ENCODE results near the gene APBA3.

DNA sequence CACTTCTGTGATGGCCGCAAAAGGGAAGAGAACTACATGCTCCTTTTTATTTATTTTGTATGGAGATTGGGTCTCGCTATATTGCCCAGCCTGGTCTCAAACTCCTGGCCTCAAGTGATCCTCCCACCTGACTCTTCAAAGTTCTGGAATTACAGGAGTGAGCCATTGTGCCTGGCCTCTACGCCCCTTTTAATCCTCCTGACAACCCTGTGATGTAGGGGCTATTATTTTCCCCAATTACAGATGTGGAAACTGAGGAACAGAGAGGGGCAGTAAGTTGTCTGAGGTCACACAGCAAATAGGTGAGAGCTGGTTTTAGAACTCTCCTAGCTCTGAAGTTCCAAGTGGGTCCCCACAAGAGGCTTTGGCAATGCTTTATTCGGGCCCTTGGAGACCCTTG, 41.6 kb downstream of the APBA3 start:
- TF ChIP-seq CTCF (IDR thresholded peaks at IDR 0.05) (no peak), REST (IDR thresholded peaks at IDR 0.05; ENCODE audit: insufficient read depth in 1 of 2, low read depth in 2 of 2, low read length in 1 of 2) (no peak)

Measured in Panc1 (cell line).